Small intestine (tissue), 7 donors: ENCODE measurements around the gene HNRNPF. TPM values are rescaled to one million over a fixed set of nuclear protein-coding genes. Genes with fewer than 3 reads are reported as not detected.
A peak's percentile ranks its signal among the peaks of the same experiment; 100 is the strongest.
"Not testable (repeated sequence)": the region's sequence is repeated elsewhere in the genome, so short reads cannot be mapped to it uniquely, and the experiment has no call there.

Experiments used
- DNase-seq, 2 donors: peaks; one replicate each; pipeline versions ENCODE4 v3.0.0 to v3.0.0-alpha.2; 2013
- FAIRE-seq: peaks from 2 replicates; lab custom pipeline; 2012; peaks lifted over from hg19 to GRCh38; lab: Jason Lieb, UNC
- H3K27ac ChIP-seq, 3 donors: one replicate each; pipeline ENCODE4 v1.5.1; 2013; ENCODE audit warnings: low read length in 2 of 3, mild to moderate bottlenecking in 2 of 3, control low read depth in 1 of 3, inconsistent platforms in 1 of 3, low read depth in 1 of 3, moderate library complexity in 1 of 3
- H3K27me3 ChIP-seq, 3 donors: one replicate each; pipeline ENCODE4 v1.6.1; 2013; ENCODE audit warnings: low read length in 3 of 3, inconsistent platforms in 1 of 3; ENCODE audit not compliant: control insufficient read depth in 3 of 3, insufficient read depth in 3 of 3
- H3K36me3 ChIP-seq, 3 donors: one replicate each; pipeline ENCODE4 v1.6.1; 2013; ENCODE audit warnings: low read length in 3 of 3, inconsistent platforms in 1 of 3, low read depth in 1 of 3, mild to moderate bottlenecking in 1 of 3, moderate library complexity in 1 of 3; ENCODE audit not compliant: control insufficient read depth in 3 of 3, insufficient read depth in 2 of 3
- H3K4me1 ChIP-seq, 3 donors: one replicate each; pipeline ENCODE4 v1.6.1; 2013; ENCODE audit warnings: low read length in 2 of 3, inconsistent platforms in 1 of 3, low read depth in 1 of 3, mild to moderate bottlenecking in 1 of 3, moderate library complexity in 1 of 3; ENCODE audit not compliant: control insufficient read depth in 3 of 3, insufficient read depth in 2 of 3
- H3K4me3 ChIP-seq, 3 donors: one replicate each; pipeline ENCODE4 v1.5.1; 2013; ENCODE audit warnings: low read length in 3 of 3, control low read depth in 1 of 3, inconsistent platforms in 1 of 3, low read depth in 1 of 3, mild to moderate bottlenecking in 1 of 3, moderate library complexity in 1 of 3
- H3K9me3 ChIP-seq, 2 donors: one replicate each; pipeline ENCODE4 v1.6.1; 2013; ENCODE audit warnings: low read depth in 1 of 2, low read length in 1 of 2; ENCODE audit not compliant: control insufficient read depth in 2 of 2, insufficient read depth in 1 of 2
- WGBS, 3 donors: extraction: QIAGEN DNeasy Blood & Tissue Kit; methylation state at CpG; one replicate each; pipeline ENCODE4 v1.1.7; 2013; 5-methylcytosine and 5-hydroxymethylcytosine counted together
- polyA plus RNA-seq, 4 donors: library from polyadenylated mRNA; stranded (reverse) in 3 of 4; unstranded in 1 of 4; fragments of 200-250 nt in 3 of 4; fragments of 120-200 nt in 1 of 4; gene quantifications; one replicate each; pipeline versions ENCODE4 v1.2.1 to v1.2.3, GENCODE V29; 2013
- donor health status: healthy with polysubstance abuse.
- donor health status: control.
- donor health status: control.
- donor health status: Bipolar disorder and iron deficiency.
- donor health status: healthy.

The HNRNPF gene
- polyA plus RNA-seq, 4 donors = 138 to 241 (median 176) TPM

GRCh38 chr10:43341450-43341849, 67.5 kb downstream of the HNRNPF start:
- Histone ChIP-seq H3K27ac (no peak overlapping the region), H3K36me3 (no peaks in the 10 kb centered on the region), H3K4me3 (no peak overlapping the region), H3K9me3 (no peaks in the 10 kb centered on the region), H3K4me1 (peaks cover 0 to 6% (median 0%) of the 10 kb centered on the region in 3 donors), H3K27me3 (peaks cover 0 to 6% (median 0%) of the 10 kb centered on the region in 3 donors)
- FAIRE-seq (no peak), DNase-seq (no peak)
- WGBS, 3 donors = 76 to 80% (median 78%) methylated on average over 7 of the region's 7 CpGs

- H3K4me1 ChIP-seq = peaks cover 0 to 8% (median 0%) of the 10 kb centered on the region in 3 donors
- no peaks in the 10 kb centered on the region for H3K9me3 ChIP-seq
- no peak overlapping the region for H3K27ac ChIP-seq
- no peaks in the 10 kb centered on the region for H3K36me3 ChIP-seq
- no peak overlapping the region for H3K4me3 ChIP-seq
- FAIRE-seq (no peak), DNase-seq (peak in 1 of 2 donors; percentile 66)
- H3K27me3 ChIP-seq = peaks cover 0 to 6% (median 0%) of the 10 kb centered on the region in 3 donors
- WGBS, 3 donors = 46 to 73% (median 62%) methylated on average over 9 of the region's 9 CpGs
Measured at GRCh38 chr10:43340619-43341018, 68.4 kb downstream of the HNRNPF start.

- no peak for DNase-seq
- FAIRE-seq = no peak
- H3K36me3 ChIP-seq = no peaks in the 10 kb centered on the region
- H3K4me1 ChIP-seq = peaks cover 0 to 8% (median 0%) of the 10 kb centered on the region in 3 donors
- H3K9me3 ChIP-seq = no peaks in the 10 kb centered on the region
- 56 to 77% (median 61%) methylated on average over 6 of the region's 6 CpGs for WGBS, 3 donors
- H3K27me3 ChIP-seq = peaks cover 0 to 6% (median 0%) of the 10 kb centered on the region in 3 donors
- no peak overlapping the region for H3K27ac ChIP-seq
- H3K4me3 ChIP-seq = no peak overlapping the region
Measured at GRCh38 chr10:43340101-43340500, 68.9 kb downstream of the HNRNPF start.

GRCh38 chr10:43339136-43339535, 69.8 kb downstream of the HNRNPF start:
- Histone ChIP-seq H3K27me3 (peaks cover 0 to 6% (median 0%) of the 10 kb centered on the region in 3 donors), H3K27ac (no peak overlapping the region), H3K9me3 (no peaks in the 10 kb centered on the region), H3K36me3 (no peaks in the 10 kb centered on the region), H3K4me3 (no peak overlapping the region), H3K4me1 (peaks cover 0 to 8% (median 0%) of the 10 kb centered on the region in 3 donors)
- DNase-seq (no peak), FAIRE-seq (no peak)
- 55 to 76% (median 73%) methylated on average over 9 to 11 of the region's 11 CpGs for WGBS, 3 donors

- Histone ChIP-seq H3K27me3 (peaks cover 0 to 6% (median 0%) of the 10 kb centered on the region in 3 donors), H3K4me1 (peaks cover 0 to 8% (median 0%) of the 10 kb centered on the region in 3 donors), H3K4me3 (no peak overlapping the region), H3K36me3 (no peaks in the 10 kb centered on the region), H3K9me3 (no peaks in the 10 kb centered on the region), H3K27ac (no peak overlapping the region)
- FAIRE-seq (no peak), DNase-seq (no peak)
- WGBS, 3 donors = 80 to 86% (median 81%) methylated on average over 12 of the region's 12 CpGs
Measured at GRCh38 chr10:43338117-43338516, 70.9 kb downstream of the HNRNPF start.

DNA sequence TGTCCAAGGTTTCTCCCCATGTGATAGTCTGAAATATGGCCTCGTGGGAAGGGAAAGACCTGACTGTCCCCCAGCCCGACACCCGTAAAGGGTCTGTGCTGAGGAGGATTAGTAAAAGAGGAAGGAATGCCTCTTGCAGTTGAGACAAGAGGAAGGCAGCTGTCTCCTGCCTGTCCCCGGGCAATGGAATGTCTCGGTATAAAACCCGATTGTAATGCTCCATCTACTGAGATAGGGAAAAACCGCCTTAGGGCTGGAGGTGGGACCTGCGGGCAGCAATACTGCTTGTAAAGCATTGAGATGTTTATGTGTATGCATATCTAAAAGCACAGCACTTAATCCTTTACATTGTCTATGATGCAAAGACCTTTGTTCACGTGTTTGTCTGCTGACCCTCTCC, 71.5 kb downstream of the HNRNPF start:
- H3K27me3 ChIP-seq, H3K27ac ChIP-seq, H3K4me3 ChIP-seq, H3K36me3 ChIP-seq, H3K4me1 ChIP-seq, H3K9me3 ChIP-seq, DNase-seq, FAIRE-seq: not testable (repeated sequence)
- whole genome bisulfite sequencing, 3 donors = 19 to 30% (median 25%) methylated on average over 5 to 7 of the region's 9 CpGs

DNA sequence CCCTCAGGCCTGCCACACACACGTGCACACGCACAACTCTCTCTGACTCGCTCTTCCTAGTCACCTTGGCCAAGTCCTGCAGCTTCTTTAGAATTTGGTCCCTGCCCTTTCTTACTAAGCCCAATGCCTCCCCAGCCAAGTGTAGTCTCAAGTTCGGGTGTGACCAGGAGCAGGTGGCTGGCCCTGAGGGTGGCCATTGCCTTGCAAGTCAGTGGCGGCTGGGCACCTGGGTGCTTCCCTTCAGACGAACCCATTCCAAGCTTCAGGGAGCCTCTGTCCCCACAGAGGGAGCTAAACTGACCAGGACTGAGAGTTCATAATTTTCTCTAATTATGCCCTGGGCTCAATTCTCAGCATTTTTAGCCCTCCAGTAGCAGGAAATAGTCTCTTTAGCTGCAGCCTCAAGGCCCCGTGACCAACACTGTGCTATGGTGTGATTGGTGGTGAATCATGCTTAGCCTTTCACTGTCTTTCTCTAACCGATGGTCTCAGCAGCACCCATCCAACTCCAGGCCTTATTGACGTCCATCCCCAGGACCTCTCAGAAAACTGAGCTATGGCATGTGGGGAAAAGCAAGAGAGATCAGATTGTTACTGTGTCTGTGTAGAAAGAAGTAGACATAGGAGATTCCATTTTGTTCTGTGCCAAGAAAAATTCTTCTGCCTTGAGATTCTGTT, 72.2 kb downstream of the HNRNPF start:
- peaks cover 0 to 6% (median 0%) of the 10 kb centered on the region in 3 donors for H3K27me3 ChIP-seq
- H3K4me3 ChIP-seq = no peak overlapping the region
- DNase-seq (peak; percentile 40 to 74), FAIRE-seq (no peak)
- H3K4me1 ChIP-seq = peaks cover 0 to 8% (median 0%) of the 10 kb centered on the region in 3 donors
- 57 to 74% (median 69%) methylated on average over 9 of the region's 9 CpGs for WGBS, 3 donors
- peak overlapping the region in 1 of 3 donors; percentile 72 for H3K27ac ChIP-seq
- no peaks in the 10 kb centered on the region for H3K9me3 ChIP-seq
- H3K36me3 ChIP-seq = no peaks in the 10 kb centered on the region

GRCh38 chr10:43336061-43336460, 72.9 kb downstream of the HNRNPF start:
- H3K27me3 ChIP-seq = peaks cover 0 to 6% (median 0%) of the 10 kb centered on the region in 3 donors
- H3K4me3 ChIP-seq = no peak overlapping the region
- WGBS, 3 donors = 89 to 93% (median 92%) methylated on average over 3 of the region's 3 CpGs
- H3K36me3 ChIP-seq = no peaks in the 10 kb centered on the region
- peaks cover 0 to 8% (median 0%) of the 10 kb centered on the region in 3 donors for H3K4me1 ChIP-seq
- FAIRE-seq (no peak), DNase-seq (no peak)
- no peak overlapping the region for H3K27ac ChIP-seq
- H3K9me3 ChIP-seq = no peaks in the 10 kb centered on the region
